Large intestine (tissue), 12 donors: ENCODE data around the gene TCTA. TPM values are rescaled to one million over a fixed set of nuclear protein-coding genes. Genes with fewer than 3 reads are reported as not detected.
A peak's percentile ranks its signal among the peaks of the same experiment; 100 is the strongest.

ENCODE experiments used
- DNase-seq, 2 donors: peaks; one replicate each; pipeline versions ENCODE4 v3.0.0 to v3.0.0-alpha.2; 2013
- H3K27ac ChIP-seq: one replicate; pipeline ENCODE4 v1.5.1; 2013; ENCODE audit warnings: low read length
- H3K27me3 ChIP-seq: 2 replicates; pipeline ENCODE4 v1.6.1; 2013; ENCODE audit warnings: low read length; ENCODE audit not compliant: control insufficient read depth, insufficient read depth
- H3K36me3 ChIP-seq: 2 replicates; pipeline ENCODE4 v1.6.1; 2013; ENCODE audit warnings: low read length; ENCODE audit not compliant: control insufficient read depth, insufficient read depth
- H3K4me1 ChIP-seq: one replicate; pipeline ENCODE4 v1.6.1; 2013; ENCODE audit warnings: low read length; ENCODE audit not compliant: control insufficient read depth, insufficient read depth
- H3K4me3 ChIP-seq: one replicate; pipeline ENCODE4 v1.5.1; 2013; ENCODE audit warnings: low read length
- H3K9me3 ChIP-seq: one replicate; pipeline ENCODE4 v1.6.1; 2013; ENCODE audit warnings: mild to moderate bottlenecking, low read depth, low read length, moderate library complexity; ENCODE audit not compliant: control insufficient read depth
- WGBS: methylation state at CpG from one replicate; pipeline ENCODE4 v1.1.5; 2013; ENCODE audit warnings: low lambda C conversion rate; ENCODE audit not compliant: insufficient coverage; 5-methylcytosine and 5-hydroxymethylcytosine counted together
- long read RNA-seq, 11 donors: transcript quantifications; one replicate each; lab custom pipeline, GENCODE V29; 2026
- polyA plus RNA-seq: library from polyadenylated mRNA; unstranded; fragments of 120-200 nt; gene quantifications from one replicate; pipeline ENCODE4 v1.2.1, GENCODE V29; 2013

Gene TCTA, protein sequence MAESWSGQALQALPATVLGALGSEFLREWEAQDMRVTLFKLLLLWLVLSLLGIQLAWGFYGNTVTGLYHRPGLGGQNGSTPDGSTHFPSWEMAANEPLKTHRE
- polyA plus RNA-seq = 23.7 TPM
- long read RNA-seq, donor 1, transcript TCTA-201 (3 exons, 2,146 nt) = major isoform, 13 of 15 reads
- long read RNA-seq, donor 1, partial matches to known transcripts = 0 of 15 reads
- long read RNA-seq, donor 1, other reads (novel, unspliced or antisense) = 0 of 15 reads
- long read RNA-seq, donor 2, transcript TCTA-201 (3 exons, 2,146 nt) = major isoform, 10 of 27 reads
- long read RNA-seq, donor 2, partial matches to known transcripts = 15 of 27 reads
- long read RNA-seq, donor 2, other reads (novel, unspliced or antisense) = 0 of 27 reads
- long read RNA-seq, donor 3 = 0 reads
- long read RNA-seq, donor 4, partial matches to known transcripts = 0 of 2 reads
- long read RNA-seq, donor 4, other reads (novel, unspliced or antisense) = 0 of 2 reads
- long read RNA-seq, donor 5, transcript TCTA-201 (3 exons, 2,146 nt) = major isoform, 12 of 21 reads
- long read RNA-seq, donor 5, partial matches to known transcripts = 8 of 21 reads
- long read RNA-seq, donor 5, other reads (novel, unspliced or antisense) = 0 of 21 reads
- long read RNA-seq, donor 6, transcript TCTA-201 (3 exons, 2,146 nt) = major isoform, 13 of 17 reads
- long read RNA-seq, donor 6, partial matches to known transcripts = 0 of 17 reads
- long read RNA-seq, donor 6, other reads (novel, unspliced or antisense) = 0 of 17 reads
- long read RNA-seq, donor 7, transcript TCTA-201 (3 exons, 2,146 nt) = major isoform, 7 of 7 reads
- long read RNA-seq, donor 7, partial matches to known transcripts = 0 of 7 reads
- long read RNA-seq, donor 7, other reads (novel, unspliced or antisense) = 0 of 7 reads
- long read RNA-seq, donor 8, transcript TCTA-201 (3 exons, 2,146 nt) = major isoform, 11 of 13 reads
- long read RNA-seq, donor 8, partial matches to known transcripts = 0 of 13 reads
- long read RNA-seq, donor 8, other reads (novel, unspliced or antisense) = 0 of 13 reads
- long read RNA-seq, donor 9, transcript TCTA-201 (3 exons, 2,146 nt) = major isoform, 10 of 12 reads
- long read RNA-seq, donor 9, partial matches to known transcripts = 0 of 12 reads
- long read RNA-seq, donor 9, other reads (novel, unspliced or antisense) = 0 of 12 reads
- long read RNA-seq, donor 10, transcript TCTA-201 (3 exons, 2,146 nt) = major isoform, 9 of 10 reads
- long read RNA-seq, donor 10, partial matches to known transcripts = 0 of 10 reads
- long read RNA-seq, donor 10, other reads (novel, unspliced or antisense) = 0 of 10 reads
- long read RNA-seq, donor 11, transcript TCTA-201 (3 exons, 2,146 nt) = major isoform, 5 of 6 reads
- long read RNA-seq, donor 11, partial matches to known transcripts = 0 of 6 reads
- long read RNA-seq, donor 11, other reads (novel, unspliced or antisense) = 0 of 6 reads

DNA sequence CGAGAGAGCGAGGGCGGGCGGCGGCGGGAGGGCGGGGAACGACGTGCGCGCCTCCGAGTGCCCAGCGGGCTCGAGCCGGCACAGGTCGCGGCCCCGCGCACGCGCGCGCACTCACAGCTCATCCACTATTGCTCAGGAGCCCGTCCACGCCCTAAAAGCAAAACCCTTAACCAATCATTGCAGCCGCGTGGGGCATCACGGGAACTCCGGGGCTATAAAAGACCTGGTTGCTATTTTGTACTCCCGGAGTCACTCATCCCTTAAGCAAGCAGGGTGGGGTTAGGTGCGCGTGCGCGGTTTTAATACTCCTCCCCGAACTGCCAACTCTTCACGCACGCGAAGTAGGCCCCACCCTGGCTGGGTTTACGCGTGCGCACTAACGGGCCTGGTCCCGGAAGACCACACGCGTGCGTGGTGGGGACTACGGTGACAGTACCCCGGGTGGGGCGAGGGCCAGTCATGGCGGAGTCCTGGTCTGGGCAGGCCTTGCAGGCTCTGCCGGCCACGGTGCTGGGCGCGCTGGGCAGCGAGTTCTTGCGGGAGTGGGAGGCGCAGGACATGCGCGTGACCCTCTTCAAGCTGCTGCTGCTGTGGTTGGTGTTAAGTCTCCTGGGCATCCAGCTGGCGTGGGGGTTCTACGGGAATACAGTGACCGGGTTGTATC lies at the start of gene TCTA, which contains the start of gene RHOA:
Gene TCTA, plus strand, starts transcription at position 456 of the 664 bp plus-strand sequence. Its CDS starts 4 bp downstream, at position 460.
Gene RHOA, minus strand, starts transcription at position 9 of the 664 bp plus-strand sequence. CDS start 36,387 bp downstream, outside the sequence.
- H3K27me3 ChIP-seq = no peaks in the 10 kb centered on the region
- peaks cover 19% of the 10 kb centered on the region for H3K36me3 ChIP-seq
- peak; percentile 100 for DNase-seq
- H3K4me1 ChIP-seq = peaks cover 16% of the 10 kb centered on the region
- WGBS = 0% methylated on average over 1 of the region's 62 CpGs
- no peaks in the 10 kb centered on the region for H3K9me3 ChIP-seq
- H3K27ac ChIP-seq = peak within 1 kb of the TSS; percentile 92
- H3K4me3 ChIP-seq = peak within 1 kb of the TSS; percentile 84

DNA sequence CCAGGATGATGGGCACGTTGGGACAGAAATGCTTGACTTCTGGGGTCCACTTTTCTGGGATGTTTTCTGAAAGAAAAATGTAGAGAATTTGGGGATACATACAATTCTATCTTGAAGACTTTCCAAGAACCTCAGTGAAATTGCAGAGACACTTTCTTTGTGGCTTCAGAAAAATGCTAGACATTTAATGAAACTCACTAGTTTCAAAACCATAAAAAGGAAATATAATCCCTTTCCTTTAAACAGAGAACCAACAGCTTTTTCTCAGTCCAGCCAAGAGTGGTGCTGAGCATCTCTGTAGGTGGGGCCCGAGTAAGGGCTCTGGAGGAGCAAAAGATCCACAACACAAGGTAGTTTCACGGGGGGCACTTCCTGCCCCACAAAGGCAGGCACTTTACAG lies 49.7 kb upstream of the TCTA start:
- H3K9me3 ChIP-seq = no peaks in the 10 kb centered on the region
- no peak for DNase-seq
- H3K4me3 ChIP-seq = no peak overlapping the region
- WGBS = no CpG with 5 or more reads among the region's 3 CpGs
- H3K36me3 ChIP-seq = peaks cover 56% of the 10 kb centered on the region
- H3K4me1 ChIP-seq = peaks cover 10% of the 10 kb centered on the region
- H3K27me3 ChIP-seq = no peaks in the 10 kb centered on the region
- H3K27ac ChIP-seq = no peak overlapping the region

DNA sequence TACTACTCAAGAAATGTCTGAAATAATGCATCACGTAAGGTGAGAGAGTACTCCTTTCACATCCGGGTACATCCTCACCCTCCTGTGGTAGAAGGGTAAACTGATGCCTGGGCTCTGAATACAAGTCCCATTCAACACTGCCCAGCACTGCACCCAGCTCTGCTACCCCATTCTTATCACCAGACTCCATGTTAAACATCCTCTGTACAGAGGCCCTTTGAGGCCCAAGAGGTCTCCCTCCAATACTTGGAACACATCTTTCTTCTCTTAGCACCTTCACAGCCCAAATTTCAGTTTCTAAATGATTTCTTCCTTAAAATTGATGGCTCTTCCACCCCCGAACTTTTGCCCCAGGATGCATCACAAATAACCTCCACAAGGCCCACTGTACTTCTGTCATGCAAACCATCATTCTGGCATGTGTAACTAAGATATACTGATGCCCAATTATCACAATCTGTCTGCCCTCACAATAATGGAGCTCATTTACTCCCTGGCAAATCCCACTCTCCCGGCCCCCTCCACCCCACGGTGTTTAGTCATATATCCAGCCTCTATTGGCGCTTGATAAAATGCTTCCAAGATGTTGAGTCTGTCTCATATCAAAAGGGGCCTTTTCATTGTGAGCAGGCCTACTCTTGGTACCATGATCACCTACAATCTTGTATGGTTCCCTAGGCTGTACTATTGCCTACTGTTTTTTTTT lies 41.5 kb upstream of the TCTA start:
- no peaks in the 10 kb centered on the region for H3K4me1 ChIP-seq
- H3K4me3 ChIP-seq = no peak overlapping the region
- no peak for DNase-seq
- H3K36me3 ChIP-seq = peaks cover 66% of the 10 kb centered on the region
- H3K9me3 ChIP-seq = no peaks in the 10 kb centered on the region
- H3K27me3 ChIP-seq = no peaks in the 10 kb centered on the region
- no peak overlapping the region for H3K27ac ChIP-seq
- WGBS = no CpG with 5 or more reads among the region's 6 CpGs

DNA sequence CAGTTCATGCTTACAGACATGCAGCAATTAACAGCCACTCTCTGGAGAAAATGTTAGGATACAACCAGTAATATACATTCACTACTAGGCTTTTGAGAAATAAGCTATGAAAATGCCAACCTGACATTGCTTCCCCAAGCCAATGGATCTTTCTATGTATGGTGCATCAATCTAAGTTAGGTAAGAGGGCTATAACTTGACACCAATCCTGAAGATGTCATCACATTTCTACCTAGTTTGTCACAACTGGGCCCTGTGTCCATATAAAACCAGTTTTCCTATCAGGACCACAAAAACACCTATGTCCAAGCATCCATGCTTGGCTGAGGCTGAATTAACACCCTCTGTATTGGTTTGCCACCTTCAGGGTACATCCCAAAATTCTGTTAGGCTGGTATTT lies 40.3 kb upstream of the TCTA start:
- H3K27ac ChIP-seq = no peak overlapping the region
- H3K4me1 ChIP-seq = no peaks in the 10 kb centered on the region
- H3K9me3 ChIP-seq = no peaks in the 10 kb centered on the region
- H3K4me3 ChIP-seq = no peak overlapping the region
- no peaks in the 10 kb centered on the region for H3K27me3 ChIP-seq
- no peak for DNase-seq
- peaks cover 55% of the 10 kb centered on the region for H3K36me3 ChIP-seq

DNA sequence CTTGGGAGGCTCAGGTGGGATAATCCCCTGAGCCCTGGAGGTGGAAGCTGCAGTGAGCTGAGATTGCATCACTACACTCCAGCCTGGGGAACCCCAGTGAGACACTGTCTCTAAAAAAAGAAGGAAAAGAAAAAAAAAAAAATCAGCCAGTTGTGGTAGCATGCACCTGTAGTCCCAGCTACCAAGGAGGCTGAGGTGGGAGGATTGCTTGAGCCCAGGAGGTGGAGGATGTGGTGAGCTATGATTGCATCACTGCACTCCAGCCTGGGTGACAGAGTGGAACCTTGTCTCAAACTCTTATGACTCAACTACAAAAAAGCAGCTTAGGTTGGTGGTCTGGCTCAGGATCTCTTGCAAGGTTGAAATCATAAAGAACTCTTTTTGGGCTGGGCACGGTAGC lies 34.7 kb upstream of the TCTA start:
- WGBS = no CpG with 5 or more reads among the region's 1 CpG
- Histone ChIP-seq H3K9me3 (no peaks in the 10 kb centered on the region), H3K4me1 (no peaks in the 10 kb centered on the region), H3K27me3 (no peaks in the 10 kb centered on the region), H3K4me3 (no peak overlapping the region), H3K36me3 (peaks cover 24% of the 10 kb centered on the region), H3K27ac (no peak overlapping the region)
- no peak for DNase-seq

DNA sequence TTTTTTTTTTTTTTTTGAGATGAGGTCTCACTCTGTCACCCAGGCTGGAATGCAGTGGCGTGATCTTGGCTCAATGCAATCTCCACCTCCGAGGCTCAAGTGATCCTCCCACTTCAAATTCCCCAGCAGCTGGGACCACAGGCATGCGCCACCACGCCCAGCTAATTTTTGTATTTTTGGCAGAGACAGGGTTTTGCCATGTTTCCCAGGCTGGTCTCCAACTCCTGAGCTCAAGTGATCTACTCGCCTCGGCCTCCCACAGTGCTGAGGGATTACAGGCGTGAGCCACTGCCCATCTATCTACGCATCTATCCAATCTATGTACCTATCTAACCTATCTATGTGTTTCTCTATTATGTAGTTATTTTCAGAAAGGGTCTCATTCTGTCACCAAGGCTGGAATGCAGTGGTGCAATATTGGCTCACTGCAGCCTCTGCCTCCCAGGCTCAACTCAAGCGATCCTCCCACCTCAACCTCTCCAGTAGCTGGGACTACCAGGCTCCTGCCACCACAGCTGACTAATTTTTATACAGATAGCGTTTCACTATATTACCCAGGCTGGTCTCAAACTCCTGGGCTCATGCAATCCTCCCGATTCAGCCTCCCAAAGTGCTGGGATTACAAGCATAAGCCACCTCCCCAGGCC lies 33.9 kb upstream of the TCTA start:
- Histone ChIP-seq H3K36me3 (peaks cover 16% of the 10 kb centered on the region), H3K4me1 (no peaks in the 10 kb centered on the region), H3K27ac (no peak overlapping the region), H3K9me3 (no peaks in the 10 kb centered on the region), H3K4me3 (no peak overlapping the region), H3K27me3 (no peaks in the 10 kb centered on the region)
- DNase-seq = no peak
- WGBS = no CpG with 5 or more reads among the region's 11 CpGs

DNA sequence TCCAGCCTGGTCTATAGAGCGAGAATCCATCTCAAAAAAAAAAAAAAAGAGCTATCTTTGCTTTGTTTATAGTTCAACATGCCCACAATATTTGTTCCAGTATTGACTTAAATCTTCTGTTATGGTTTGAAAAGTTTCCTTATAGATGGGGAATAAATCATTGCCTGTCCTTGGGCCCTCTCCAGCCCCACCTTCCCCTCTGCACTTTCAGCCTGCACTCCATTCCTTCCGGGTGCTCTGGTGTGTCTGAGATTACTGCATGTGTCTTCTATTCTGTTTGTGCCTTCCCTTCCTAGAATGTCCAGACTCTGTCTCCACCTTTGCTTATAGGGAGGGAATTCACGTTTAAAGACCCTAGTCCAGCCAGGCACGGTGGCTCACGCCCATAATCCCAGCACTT lies 28.8 kb upstream of the TCTA start:
- Histone ChIP-seq H3K36me3 (no peaks in the 10 kb centered on the region), H3K4me3 (no peak overlapping the region), H3K27ac (no peak overlapping the region), H3K4me1 (no peaks in the 10 kb centered on the region), H3K27me3 (no peaks in the 10 kb centered on the region), H3K9me3 (no peaks in the 10 kb centered on the region)
- DNase-seq = no peak
- 100% methylated on average over 1 of the region's 5 CpGs for WGBS

DNA sequence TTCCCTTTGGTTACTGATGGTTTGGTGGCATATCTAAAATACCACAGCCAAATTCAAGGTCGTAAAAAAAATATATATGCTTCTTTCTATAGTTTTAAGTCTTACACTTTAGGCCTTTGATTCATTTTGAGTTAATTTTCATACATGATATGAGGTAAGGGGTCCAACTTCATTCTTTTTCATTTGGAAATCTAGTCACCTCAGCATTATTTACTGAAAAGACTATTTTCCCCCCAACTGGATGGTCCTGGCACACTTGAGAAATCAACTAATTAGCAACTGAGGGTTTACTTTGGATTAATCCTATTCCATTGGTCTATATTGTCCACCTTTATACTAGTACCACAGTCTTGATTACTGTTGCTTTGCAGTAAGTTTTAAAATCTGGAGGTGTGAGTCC lies 26.6 kb upstream of the TCTA start:
- Histone ChIP-seq H3K27ac (no peak overlapping the region), H3K4me1 (no peaks in the 10 kb centered on the region), H3K27me3 (no peaks in the 10 kb centered on the region), H3K36me3 (peaks cover 2% of the 10 kb centered on the region), H3K4me3 (no peak overlapping the region), H3K9me3 (no peaks in the 10 kb centered on the region)
- DNase-seq = no peak
- 100% methylated on average over 1 of the region's 1 CpG for WGBS
